Gastrocnemius medialis (tissue), 4 donors: ENCODE results near the gene THAP11.

ENCODE experiments used
- POLR2A ChIP-seq, 2 donors: fragments of 450-650 bp; IDR thresholded peaks; one replicate each; pipeline ENCODE4 v1.6.1; 2017; ENCODE audit warnings: antibody characterized with exemption in 2 of 2, mild to moderate bottlenecking in 2 of 2, moderate library complexity in 2 of 2
- TF ChIP-seq, protein P1 (sequence below), 5 experiments: fragments of 450-650 bp in 3 of 5; fragments of 200-600 bp in 2 of 5; sonication (generic) in 2 of 5; IDR thresholded peaks in 4 of 5; conservative IDR thresholded peaks in 1 of 5; 1 replicate in 4 of 5; 2 replicates in 1 of 5; pipeline ENCODE4 v1.5.1; 2016 to 2019; ENCODE audit warnings: antibody characterized with exemption in 5 of 5, mild to moderate bottlenecking in 3 of 5, moderate library complexity in 3 of 5

DNA sequence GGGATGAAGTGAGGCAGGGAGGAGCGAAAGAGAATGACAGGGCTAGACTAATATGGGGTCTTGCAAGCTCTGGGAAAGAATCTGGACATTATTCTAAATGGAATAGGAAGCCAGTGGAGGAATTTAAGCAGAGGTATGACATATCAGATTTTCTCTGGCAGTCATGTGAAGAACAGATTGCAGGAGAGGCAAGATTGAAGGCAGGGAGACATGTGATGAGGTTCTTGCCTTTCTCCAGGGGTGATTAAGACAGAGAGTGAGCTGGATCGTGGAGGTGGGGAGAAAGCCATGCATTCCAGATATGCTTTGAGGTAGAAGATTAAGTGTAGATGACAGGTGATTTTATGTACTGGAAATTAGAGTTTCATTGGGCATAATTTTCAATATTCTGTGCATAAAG lies 4.3 kb upstream of the THAP11 start:
- TF ChIP-seq, protein P1, sequence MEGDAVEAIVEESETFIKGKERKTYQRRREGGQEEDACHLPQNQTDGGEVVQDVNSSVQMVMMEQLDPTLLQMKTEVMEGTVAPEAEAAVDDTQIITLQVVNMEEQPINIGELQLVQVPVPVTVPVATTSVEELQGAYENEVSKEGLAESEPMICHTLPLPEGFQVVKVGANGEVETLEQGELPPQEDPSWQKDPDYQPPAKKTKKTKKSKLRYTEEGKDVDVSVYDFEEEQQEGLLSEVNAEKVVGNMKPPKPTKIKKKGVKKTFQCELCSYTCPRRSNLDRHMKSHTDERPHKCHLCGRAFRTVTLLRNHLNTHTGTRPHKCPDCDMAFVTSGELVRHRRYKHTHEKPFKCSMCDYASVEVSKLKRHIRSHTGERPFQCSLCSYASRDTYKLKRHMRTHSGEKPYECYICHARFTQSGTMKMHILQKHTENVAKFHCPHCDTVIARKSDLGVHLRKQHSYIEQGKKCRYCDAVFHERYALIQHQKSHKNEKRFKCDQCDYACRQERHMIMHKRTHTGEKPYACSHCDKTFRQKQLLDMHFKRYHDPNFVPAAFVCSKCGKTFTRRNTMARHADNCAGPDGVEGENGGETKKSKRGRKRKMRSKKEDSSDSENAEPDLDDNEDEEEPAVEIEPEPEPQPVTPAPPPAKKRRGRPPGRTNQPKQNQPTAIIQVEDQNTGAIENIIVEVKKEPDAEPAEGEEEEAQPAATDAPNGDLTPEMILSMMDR (IDR thresholded peaks at IDR 0.05 in 4 of 5, conservative IDR thresholded peaks at IDR 0.05 in 1 of 5): no peak
- no peak for TF ChIP-seq POLR2A (IDR thresholded peaks at IDR 0.05)
